GM12878 (cell line): Measurements from ENCODE around the gene TMEM223. TPM values are rescaled to one million over a fixed set of nuclear protein-coding genes. Genes with fewer than 3 reads are reported as not detected.

Experiments used
- BRCA1 ChIP-seq: IDR thresholded peaks from 2 replicates; pipeline ENCODE4 v1.6.1; 2011; ENCODE audit warnings: low read depth, low read length, improper control_type of control experiment
- CHD4 ChIP-seq: fragments of 200-600 bp; sonication (generic); IDR thresholded peaks from 2 replicates; pipeline ENCODE4 v1.6.1; 2016; ENCODE audit warnings: mild to moderate bottlenecking
- EED ChIP-seq: sonication (generic); IDR thresholded peaks from 2 replicates; pipeline ENCODE4 v1.6.1; 2016; ENCODE audit warnings: antibody characterized with exemption, low read depth
- IKZF2 ChIP-seq, 2 experiments: fragments of 450-650 bp; IDR thresholded peaks; 2 replicates each; pipeline ENCODE4 v1.6.1; 2017; ENCODE audit warnings: mild to moderate bottlenecking in 2 of 2, moderate library complexity in 2 of 2
- KLF5 ChIP-seq: fragments of 450-650 bp; IDR thresholded peaks from 2 replicates; pipeline ENCODE4 v1.6.1; 2014; ENCODE audit warnings: mild to moderate bottlenecking; ENCODE audit not compliant: partially characterized antibody
- MTA3 ChIP-seq: IDR thresholded peaks from 2 replicates; pipeline ENCODE4 v1.6.1; 2012; ENCODE audit warnings: low read length, inconsistent platforms, borderline replicate concordance
- NR2C1 ChIP-seq: fragments of 450-650 bp; IDR thresholded peaks from 2 replicates; pipeline ENCODE4 v1.6.1; 2017; ENCODE audit warnings: antibody characterized with exemption, mild to moderate bottlenecking, moderate library complexity
- NR2C2 ChIP-seq: IDR thresholded peaks from 2 replicates; pipeline ENCODE4 v1.6.1; 2011; ENCODE audit warnings: borderline replicate concordance, low read depth; ENCODE audit not compliant: control insufficient read depth, insufficient read length
- SPI1 ChIP-seq: IDR thresholded peaks from 2 replicates; pipeline ENCODE4 v1.6.1; 2011; ENCODE audit warnings: low read depth, mild to moderate bottlenecking, low read length, moderate library complexity, borderline replicate concordance; ENCODE audit not compliant: insufficient read depth
- SREBF1 ChIP-seq: IDR thresholded peaks from 2 replicates; pipeline ENCODE4 v1.6.1; 2012; ENCODE audit warnings: mild to moderate bottlenecking, low read length
- STAT3 ChIP-seq: IDR thresholded peaks from 2 replicates; pipeline ENCODE4 v1.6.1; 2011; ENCODE audit warnings: low read depth, low read length, improper control_type of control experiment
- WRNIP1 ChIP-seq: IDR thresholded peaks from 2 replicates; pipeline ENCODE4 v1.6.1; 2011; ENCODE audit warnings: low read depth, low read length, improper control_type of control experiment, borderline replicate concordance
- polyA plus RNA-seq, 11 experiments: library from polyadenylated mRNA; depleted of rRNA in 4 of 11; unstranded in 6 of 11; stranded (reverse) in 5 of 11; fragments of >200 nt; fragmentation: Nextera tagmentation in 4 of 11; fragmentation: Illumina TruSeq in 1 of 11; extraction: Ambion mirVana in 4 of 11; extraction: Trizol in 1 of 11; gene quantifications; 1 replicate in 1 of 11; 2 replicates in 10 of 11; pipeline versions ENCODE4 v1.2.1 to v1.2.3, GENCODE V29; 2011 to 2016; ENCODE audit warnings: inconsistent platforms in 2 of 11, missing spikeins in 2 of 11, low read depth in 1 of 11
- total RNA-seq, 4 experiments: library from RNA; depleted of rRNA in 3 of 4; stranded (reverse); fragments of >200 nt in 3 of 4; fragmentation: Illumina TruSeq in 1 of 4; extraction: Trizol in 1 of 4; gene quantifications; 2 replicates each; pipeline versions ENCODE4 v1.2.1 to v1.2.3, GENCODE V29; 2013 to 2021
- TF ChIP-seq, protein P1 (sequence below): fragments of 450-650 bp; IDR thresholded peaks from 2 replicates; pipeline ENCODE4 v1.6.1; 2016; ENCODE audit warnings: mild to moderate bottlenecking, moderate library complexity, borderline replicate concordance
- TF ChIP-seq, protein P2 (sequence below): IDR thresholded peaks from 2 replicates; pipeline ENCODE4 v1.6.1; 2012; ENCODE audit warnings: low read depth, low read length, improper control_type of control experiment
- TF ChIP-seq, protein P3 (sequence below): fragments of 150-350 bp; IDR thresholded peaks from 2 replicates; pipeline ENCODE4 v1.6.1; 2014; ENCODE audit warnings: mild to moderate bottlenecking, low read depth, low read length
- TF ChIP-seq, protein P4 (sequence below): fragments of 150-350 bp; IDR thresholded peaks from 2 replicates; pipeline ENCODE4 v1.6.1; 2016; ENCODE audit warnings: low read depth, low read length

Gene TMEM223
- total and polyA plus RNA-seq, 10 of the 15 experiments (the other 5 are each of a cell fraction or from before 2014, with no cell fraction given): 5.3 to 33.2 (median 14.0) TPM

GRCh38 chr11:62786318-62787004, 5.3 kb downstream of the TMEM223 start (continued):
- TF ChIP-seq, protein P1, sequence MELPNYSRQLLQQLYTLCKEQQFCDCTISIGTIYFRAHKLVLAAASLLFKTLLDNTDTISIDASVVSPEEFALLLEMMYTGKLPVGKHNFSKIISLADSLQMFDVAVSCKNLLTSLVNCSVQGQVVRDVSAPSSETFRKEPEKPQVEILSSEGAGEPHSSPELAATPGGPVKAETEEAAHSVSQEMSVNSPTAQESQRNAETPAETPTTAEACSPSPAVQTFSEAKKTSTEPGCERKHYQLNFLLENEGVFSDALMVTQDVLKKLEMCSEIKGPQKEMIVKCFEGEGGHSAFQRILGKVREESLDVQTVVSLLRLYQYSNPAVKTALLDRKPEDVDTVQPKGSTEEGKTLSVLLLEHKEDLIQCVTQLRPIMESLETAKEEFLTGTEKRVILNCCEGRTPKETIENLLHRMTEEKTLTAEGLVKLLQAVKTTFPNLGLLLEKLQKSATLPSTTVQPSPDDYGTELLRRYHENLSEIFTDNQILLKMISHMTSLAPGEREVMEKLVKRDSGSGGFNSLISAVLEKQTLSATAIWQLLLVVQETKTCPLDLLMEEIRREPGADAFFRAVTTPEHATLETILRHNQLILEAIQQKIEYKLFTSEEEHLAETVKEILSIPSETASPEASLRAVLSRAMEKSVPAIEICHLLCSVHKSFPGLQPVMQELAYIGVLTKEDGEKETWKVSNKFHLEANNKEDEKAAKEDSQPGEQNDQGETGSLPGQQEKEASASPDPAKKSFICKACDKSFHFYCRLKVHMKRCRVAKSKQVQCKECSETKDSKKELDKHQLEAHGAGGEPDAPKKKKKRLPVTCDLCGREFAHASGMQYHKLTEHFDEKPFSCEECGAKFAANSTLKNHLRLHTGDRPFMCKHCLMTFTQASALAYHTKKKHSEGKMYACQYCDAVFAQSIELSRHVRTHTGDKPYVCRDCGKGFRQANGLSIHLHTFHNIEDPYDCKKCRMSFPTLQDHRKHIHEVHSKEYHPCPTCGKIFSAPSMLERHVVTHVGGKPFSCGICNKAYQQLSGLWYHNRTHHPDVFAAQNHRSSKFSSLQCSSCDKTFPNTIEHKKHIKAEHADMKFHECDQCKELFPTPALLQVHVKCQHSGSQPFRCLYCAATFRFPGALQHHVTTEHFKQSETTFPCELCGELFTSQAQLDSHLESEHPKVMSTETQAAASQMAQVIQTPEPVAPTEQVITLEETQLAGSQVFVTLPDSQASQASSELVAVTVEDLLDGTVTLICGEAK: no peak
- TF ChIP-seq IKZF2 (IDR thresholded peaks at IDR 0.05) (no peak), WRNIP1 (no peak), SPI1 (no peak), BRCA1 (no peak), CHD4 (no peak), SREBF1 (no peak), NR2C2 (no peak), NR2C1 (peak; percentile 39; the same call in 1 of the 2 replicates), EED (no peak), MTA3 (no peak), KLF5 (no peak), STAT3 (no peak)
- TF ChIP-seq, protein P2, sequence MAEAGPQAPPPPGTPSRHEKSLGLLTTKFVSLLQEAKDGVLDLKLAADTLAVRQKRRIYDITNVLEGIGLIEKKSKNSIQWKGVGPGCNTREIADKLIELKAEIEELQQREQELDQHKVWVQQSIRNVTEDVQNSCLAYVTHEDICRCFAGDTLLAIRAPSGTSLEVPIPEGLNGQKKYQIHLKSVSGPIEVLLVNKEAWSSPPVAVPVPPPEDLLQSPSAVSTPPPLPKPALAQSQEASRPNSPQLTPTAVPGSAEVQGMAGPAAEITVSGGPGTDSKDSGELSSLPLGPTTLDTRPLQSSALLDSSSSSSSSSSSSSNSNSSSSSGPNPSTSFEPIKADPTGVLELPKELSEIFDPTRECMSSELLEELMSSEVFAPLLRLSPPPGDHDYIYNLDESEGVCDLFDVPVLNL: no peak
- TF ChIP-seq, protein P3, sequence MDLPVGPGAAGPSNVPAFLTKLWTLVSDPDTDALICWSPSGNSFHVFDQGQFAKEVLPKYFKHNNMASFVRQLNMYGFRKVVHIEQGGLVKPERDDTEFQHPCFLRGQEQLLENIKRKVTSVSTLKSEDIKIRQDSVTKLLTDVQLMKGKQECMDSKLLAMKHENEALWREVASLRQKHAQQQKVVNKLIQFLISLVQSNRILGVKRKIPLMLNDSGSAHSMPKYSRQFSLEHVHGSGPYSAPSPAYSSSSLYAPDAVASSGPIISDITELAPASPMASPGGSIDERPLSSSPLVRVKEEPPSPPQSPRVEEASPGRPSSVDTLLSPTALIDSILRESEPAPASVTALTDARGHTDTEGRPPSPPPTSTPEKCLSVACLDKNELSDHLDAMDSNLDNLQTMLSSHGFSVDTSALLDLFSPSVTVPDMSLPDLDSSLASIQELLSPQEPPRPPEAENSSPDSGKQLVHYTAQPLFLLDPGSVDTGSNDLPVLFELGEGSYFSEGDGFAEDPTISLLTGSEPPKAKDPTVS: no peak
- TF ChIP-seq, protein P4, sequence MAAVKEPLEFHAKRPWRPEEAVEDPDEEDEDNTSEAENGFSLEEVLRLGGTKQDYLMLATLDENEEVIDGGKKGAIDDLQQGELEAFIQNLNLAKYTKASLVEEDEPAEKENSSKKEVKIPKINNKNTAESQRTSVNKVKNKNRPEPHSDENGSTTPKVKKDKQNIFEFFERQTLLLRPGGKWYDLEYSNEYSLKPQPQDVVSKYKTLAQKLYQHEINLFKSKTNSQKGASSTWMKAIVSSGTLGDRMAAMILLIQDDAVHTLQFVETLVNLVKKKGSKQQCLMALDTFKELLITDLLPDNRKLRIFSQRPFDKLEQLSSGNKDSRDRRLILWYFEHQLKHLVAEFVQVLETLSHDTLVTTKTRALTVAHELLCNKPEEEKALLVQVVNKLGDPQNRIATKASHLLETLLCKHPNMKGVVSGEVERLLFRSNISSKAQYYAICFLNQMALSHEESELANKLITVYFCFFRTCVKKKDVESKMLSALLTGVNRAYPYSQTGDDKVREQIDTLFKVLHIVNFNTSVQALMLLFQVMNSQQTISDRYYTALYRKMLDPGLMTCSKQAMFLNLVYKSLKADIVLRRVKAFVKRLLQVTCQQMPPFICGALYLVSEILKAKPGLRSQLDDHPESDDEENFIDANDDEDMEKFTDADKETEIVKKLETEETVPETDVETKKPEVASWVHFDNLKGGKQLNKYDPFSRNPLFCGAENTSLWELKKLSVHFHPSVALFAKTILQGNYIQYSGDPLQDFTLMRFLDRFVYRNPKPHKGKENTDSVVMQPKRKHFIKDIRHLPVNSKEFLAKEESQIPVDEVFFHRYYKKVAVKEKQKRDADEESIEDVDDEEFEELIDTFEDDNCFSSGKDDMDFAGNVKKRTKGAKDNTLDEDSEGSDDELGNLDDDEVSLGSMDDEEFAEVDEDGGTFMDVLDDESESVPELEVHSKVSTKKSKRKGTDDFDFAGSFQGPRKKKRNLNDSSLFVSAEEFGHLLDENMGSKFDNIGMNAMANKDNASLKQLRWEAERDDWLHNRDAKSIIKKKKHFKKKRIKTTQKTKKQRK: no peak
